Measurements from ENCODE around the gene HSPB8. TPM values are rescaled to one million over a fixed set of nuclear protein-coding genes. Genes with fewer than 3 reads are reported as not detected.

The HSPB8 gene
- total and polyA plus RNA-seq, 2 of the 4 experiments (the other 2 are of a cell fraction) = 12.9 to 25.8 TPM

- no peaks in the 10 kb centered on the region for H3K36me3 ChIP-seq (ENCODE audit: control insufficient read depth, insufficient read depth, low read length)
- H4K8ac ChIP-seq (ENCODE audit: low read depth in 2 of 2, low read length in 2 of 2) = no peak overlapping the region
- no peak overlapping the region for H2BK20ac ChIP-seq (ENCODE audit: low read depth, low read length)
- no peak overlapping the region for H2BK15ac ChIP-seq (ENCODE audit: low read depth, low read length)
- TF ChIP-seq CHD1 (IDR thresholded peaks at IDR 0.05; ENCODE audit: low read depth, low read length) (no peak), MAZ (IDR thresholded peaks at IDR 0.05; ENCODE audit: borderline replicate concordance, low read depth, low read length) (no peak), POLR2A (IDR thresholded peaks at IDR 0.05; ENCODE audit: low read depth, low read length) (no peak), NFE2L2 (IDR thresholded peaks at IDR 0.05; ENCODE audit: low read depth, low read length) (no peak), BHLHE40 (IDR thresholded peaks at IDR 0.05; ENCODE audit: low read depth, low read length) (no peak), RAD21 (IDR thresholded peaks at IDR 0.05; ENCODE audit: low read length) (no peak), MAFK (IDR thresholded peaks at IDR 0.05; ENCODE audit: low read depth, low read length) (no peak), USF2 (IDR thresholded peaks at IDR 0.05; ENCODE audit: low read depth, low read length) (no peak), FOS (IDR thresholded peaks at IDR 0.05; ENCODE audit: low read depth, low read length) (no peak), MXI1 (IDR thresholded peaks at IDR 0.05; ENCODE audit: borderline replicate concordance, low read depth, low read length) (no peak)
- no peak overlapping the region for H3K27ac ChIP-seq (ENCODE audit: insufficient read depth, low read length)
- no TSS peak for BruUV-seq (replicated peaks)
- ChIA-PET CTCF (no interaction called here), POLR2A (ENCODE audit: unreplicated experiment) (no interaction called here)
- no peaks in the 10 kb centered on the region for H4K20me1 ChIP-seq (ENCODE audit: insufficient read depth, low read length)
- no peak overlapping the region for H3K56ac ChIP-seq (ENCODE audit: extremely low read depth, insufficient read depth, low read length)
- no peaks in the 10 kb centered on the region for H3K4me1 ChIP-seq (ENCODE audit: control insufficient read depth, insufficient read depth, low read length)
- H2BK5ac ChIP-seq (ENCODE audit: low read depth, low read length, poor library complexity, severe bottlenecking) = no peak overlapping the region
- H3K9ac ChIP-seq (ENCODE audit: low read depth, low read length) = no peak overlapping the region
- no peak overlapping the region for H4K5ac ChIP-seq (ENCODE audit: low read depth, low read length)
- no peaks in the 10 kb centered on the region for H3K27me3 ChIP-seq (ENCODE audit: control insufficient read depth, insufficient read depth, low read length)
- H3K4ac ChIP-seq (ENCODE audit: low read depth, low read length) = no peak overlapping the region
- in situ Hi-C loops (cut with MboI; ENCODE audit: low sequenced_read_pairs) (no loop called here), dilution Hi-C loops (cut with HindIII; ENCODE audit: low sequenced_read_pairs, unreplicated experiment) (no loop called here), intact Hi-C loops (cut with micrococcal nuclease) (no loop called here)
- no peaks in the 10 kb centered on the region for H3K9me3 ChIP-seq (ENCODE audit: control insufficient read depth, insufficient read depth, low read length)
- no peak overlapping the region for H3K4me3 ChIP-seq (ENCODE audit: insufficient read depth, low read depth, low read length)
- H3K14ac ChIP-seq (replicated peaks; ENCODE audit: low read depth, low read length) = no peak overlapping the region
- no peak overlapping the region for H2AK5ac ChIP-seq (ENCODE audit: low read depth, low read length)
- H2AFZ ChIP-seq (replicated peaks; ENCODE audit: low read length, poor library complexity) = no peak overlapping the region
- H3K23ac ChIP-seq (ENCODE audit: low read depth, low read length) = no peak overlapping the region
- no peak overlapping the region for H3K4me2 ChIP-seq (ENCODE audit: low read depth, low read length)
- no peak overlapping the region for H2BK120ac ChIP-seq (ENCODE audit: low read depth, low read length)
- DNase-seq (no peak), ATAC-seq (ENCODE audit: low read depth) (no peak)
- no peaks in the 10 kb centered on the region for H3K79me1 ChIP-seq (ENCODE audit: low read depth in 1 of 2, low read length in 2 of 2)
- WGBS, 2 experiments (ENCODE audit: extremely low coverage in 2 of 2, insufficient read length in 1 of 2) = no CpG with 5 or more reads among the region's 7 CpGs
- no peaks in the 10 kb centered on the region for H3K9me1 ChIP-seq (ENCODE audit: insufficient read depth, low read length)
- no peak overlapping the region for H3K18ac ChIP-seq (ENCODE audit: low read depth, low read length)
- H2AK9ac ChIP-seq (replicated peaks; ENCODE audit: low read depth, low read length, poor library complexity) = no peak overlapping the region
- no peak overlapping the region for H4K91ac ChIP-seq (ENCODE audit: insufficient read depth, low read depth, low read length)
Observed at GRCh38 chr12:119157978-119158377, 20.8 kb upstream of the HSPB8 start.

Measured in IMR-90 (cell line).